Gastroesophageal sphincter (tissue), 4 donors: ENCODE measurements around the gene C1orf21. TPM values are rescaled to one million over a fixed set of nuclear protein-coding genes. Genes with fewer than 3 reads are reported as not detected.

ENCODE experiments used
- ATAC-seq: fragments of 150-250 bp; one replicate; pipeline ENCODE4 v1.9.1; 2016; ENCODE audit warnings: mild to moderate bottlenecking, moderate library complexity
- H3K27ac ChIP-seq, 4 donors: fragments of 200-600 bp; sonication (generic) in 3 of 4; 1 replicate in 3 of 4; 2 replicates in 1 of 4; pipeline ENCODE4 v1.5.1; 2016 to 2019
- H3K27me3 ChIP-seq: fragments of 200-600 bp; sonication (generic); one replicate; pipeline ENCODE4 v1.5.1; 2019
- H3K36me3 ChIP-seq, 2 donors: fragments of 200-600 bp; sonication (generic); one replicate each; pipeline ENCODE4 v1.5.1; 2019; ENCODE audit warnings: control low read depth in 1 of 2
- H3K4me1 ChIP-seq, 3 donors: fragments of 200-600 bp; sonication (generic); 1 replicate in 2 of 3; 2 replicates in 1 of 3; pipeline ENCODE4 v1.5.1; 2016 to 2019; ENCODE audit warnings: control low read depth in 2 of 3
- H3K4me3 ChIP-seq, 2 donors: fragments of 200-600 bp; sonication (generic); one replicate each; pipeline ENCODE4 v1.5.1; 2019; ENCODE audit warnings: mild to moderate bottlenecking in 1 of 2, moderate library complexity in 1 of 2
- H3K9me3 ChIP-seq, 3 donors: fragments of 200-600 bp; sonication (generic); one replicate each; pipeline ENCODE4 v1.5.1; 2017 to 2019; ENCODE audit warnings: control low read depth in 2 of 3
- EP300 ChIP-seq: sonication (generic); formaldehyde crosslinking; IDR thresholded peaks from one replicate; pipeline ENCODE4 v1.6.1; 2017; ENCODE audit warnings: antibody characterized with exemption, mild to moderate bottlenecking
- POLR2A ChIP-seq, 2 donors: fragments of 450-650 bp; IDR thresholded peaks; one replicate each; pipeline ENCODE4 v1.6.1; 2017; ENCODE audit warnings: antibody characterized with exemption in 2 of 2, mild to moderate bottlenecking in 2 of 2, moderate library complexity in 1 of 2
- POLR2AphosphoS5 ChIP-seq: sonication (generic); formaldehyde crosslinking; IDR thresholded peaks from one replicate; pipeline ENCODE4 v1.6.1; 2017; ENCODE audit warnings: antibody characterized with exemption
- whole genome bisulfite sequencing, 2 donors: methylation state at CpG; one replicate each; pipeline ENCODE4 v1.1.5; 2018; ENCODE audit warnings: low coverage in 1 of 2; 5-methylcytosine and 5-hydroxymethylcytosine counted together
- total RNA-seq, 4 donors: library from RNA; depleted of rRNA; stranded (reverse); fragments of >200 nt; gene quantifications; one replicate each; pipeline ENCODE4 v1.1.0, GENCODE V29; 2016
- TF ChIP-seq, protein P1 (sequence below), 4 experiments: fragments of 200-600 bp in 2 of 4; fragments of 450-650 bp in 2 of 4; sonication (generic) in 1 of 4; IDR thresholded peaks; one replicate each; pipeline ENCODE4 v1.5.1; 2017 to 2019; ENCODE audit warnings: antibody characterized with exemption in 4 of 4, mild to moderate bottlenecking in 2 of 4, moderate library complexity in 2 of 4

Gene C1orf21
- total RNA-seq, 4 donors from 2014 or later = 81.4 to 167 (median 121) TPM

DNA sequence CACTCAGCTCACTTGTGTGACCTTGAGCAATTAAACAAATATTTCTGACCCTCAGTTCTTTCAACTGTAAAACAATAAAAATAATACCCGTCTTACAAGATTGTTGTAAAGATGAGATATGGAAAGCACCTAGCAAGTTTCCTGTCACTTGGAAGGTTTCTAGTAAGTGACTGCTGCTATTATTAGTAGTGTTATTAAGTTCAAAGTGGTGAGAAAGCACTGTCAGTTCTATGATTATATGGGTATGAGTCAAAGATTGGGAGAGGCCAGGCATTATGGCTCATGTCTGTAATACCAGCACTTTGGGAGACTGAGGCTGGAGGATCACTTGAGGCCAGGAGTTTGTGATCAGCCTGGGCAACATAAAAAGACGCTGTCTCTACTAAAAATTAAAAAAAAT is 145.4 kb downstream of the C1orf21 start:
- Histone ChIP-seq H3K27ac (peak overlapping the region in 2 of 4 donors; percentile 80 to 83), H3K4me1 (peaks cover 0 to 56% (median 17%) of the 10 kb centered on the region in 3 donors)
- ATAC-seq = no peak

DNA sequence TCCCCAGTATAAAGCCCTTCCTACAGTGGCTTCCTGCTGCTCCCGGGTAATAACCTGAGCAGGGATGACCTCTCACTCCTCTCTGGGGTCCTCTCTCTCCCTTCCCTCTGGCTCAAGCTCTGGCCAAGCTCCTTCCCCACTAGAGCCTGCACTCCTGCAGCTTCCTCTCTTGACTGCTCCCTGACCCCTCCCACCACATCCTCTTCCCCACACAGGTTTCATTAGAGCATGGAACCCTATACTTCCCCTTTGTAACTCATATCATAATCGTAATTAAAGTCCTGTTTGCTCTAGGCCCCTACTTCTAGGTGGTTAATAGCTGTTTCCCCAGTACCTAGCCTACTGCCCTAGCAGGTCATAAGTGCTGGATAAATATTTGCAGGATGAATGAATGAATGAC is 146.2 kb downstream of the C1orf21 start:
- Histone ChIP-seq H3K27ac (peak overlapping the region in 2 of 4 donors; percentile 80 to 83), H3K36me3 (no peaks in the 10 kb centered on the region), H3K4me1 (peaks cover 0 to 56% (median 17%) of the 10 kb centered on the region in 3 donors), H3K4me3 (no peak overlapping the region), H3K27me3 (no peaks in the 10 kb centered on the region), H3K9me3 (peaks cover 0 to 6% (median 0%) of the 10 kb centered on the region in 3 donors)
- WGBS, 2 donors = 68 to 74% methylated on average over 2 of the region's 2 CpGs
- ATAC-seq = no peak
- no peak for TF ChIP-seq POLR2AphosphoS5
- no peak for TF ChIP-seq POLR2A (IDR thresholded peaks at IDR 0.05)
- TF ChIP-seq, protein P1, sequence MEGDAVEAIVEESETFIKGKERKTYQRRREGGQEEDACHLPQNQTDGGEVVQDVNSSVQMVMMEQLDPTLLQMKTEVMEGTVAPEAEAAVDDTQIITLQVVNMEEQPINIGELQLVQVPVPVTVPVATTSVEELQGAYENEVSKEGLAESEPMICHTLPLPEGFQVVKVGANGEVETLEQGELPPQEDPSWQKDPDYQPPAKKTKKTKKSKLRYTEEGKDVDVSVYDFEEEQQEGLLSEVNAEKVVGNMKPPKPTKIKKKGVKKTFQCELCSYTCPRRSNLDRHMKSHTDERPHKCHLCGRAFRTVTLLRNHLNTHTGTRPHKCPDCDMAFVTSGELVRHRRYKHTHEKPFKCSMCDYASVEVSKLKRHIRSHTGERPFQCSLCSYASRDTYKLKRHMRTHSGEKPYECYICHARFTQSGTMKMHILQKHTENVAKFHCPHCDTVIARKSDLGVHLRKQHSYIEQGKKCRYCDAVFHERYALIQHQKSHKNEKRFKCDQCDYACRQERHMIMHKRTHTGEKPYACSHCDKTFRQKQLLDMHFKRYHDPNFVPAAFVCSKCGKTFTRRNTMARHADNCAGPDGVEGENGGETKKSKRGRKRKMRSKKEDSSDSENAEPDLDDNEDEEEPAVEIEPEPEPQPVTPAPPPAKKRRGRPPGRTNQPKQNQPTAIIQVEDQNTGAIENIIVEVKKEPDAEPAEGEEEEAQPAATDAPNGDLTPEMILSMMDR (IDR thresholded peaks at IDR 0.05) = no peak
- no peak for TF ChIP-seq EP300

More for the DNA sequence above, 145.4 kb downstream of the C1orf21 start:
- peaks cover 0 to 6% (median 0%) of the 10 kb centered on the region in 3 donors for H3K9me3 ChIP-seq
- H3K27me3 ChIP-seq = no peaks in the 10 kb centered on the region
- H3K36me3 ChIP-seq = no peaks in the 10 kb centered on the region
- WGBS, 2 donors = 63 to 67% methylated on average over 1 to 2 of the region's 2 CpGs
- no peak overlapping the region for H3K4me3 ChIP-seq
- TF ChIP-seq POLR2AphosphoS5 (no peak), EP300 (no peak), POLR2A (IDR thresholded peaks at IDR 0.05) (no peak)
- TF ChIP-seq, protein P1 (IDR thresholded peaks at IDR 0.05) = no peak

- WGBS, 2 donors = 43% methylated on average over 4 of the region's 4 CpGs; no CpG with 5 or more reads in 1 of the 2 donors
- Histone ChIP-seq H3K4me1 (peaks cover 0 to 56% (median 17%) of the 10 kb centered on the region in 3 donors), H3K36me3 (no peaks in the 10 kb centered on the region), H3K27me3 (no peaks in the 10 kb centered on the region), H3K27ac (peak overlapping the region; percentile 43 to 84 (median 82)), H3K4me3 (no peak overlapping the region), H3K9me3 (peaks cover 0 to 6% (median 0%) of the 10 kb centered on the region in 3 donors)
- no peak for ATAC-seq
- TF ChIP-seq POLR2A (IDR thresholded peaks at IDR 0.05) (no peak), EP300 (no peak), POLR2AphosphoS5 (no peak)
- TF ChIP-seq, protein P1 (IDR thresholded peaks at IDR 0.05) = no peak
Observed at GRCh38 chr1:184533915-184534314, 147.1 kb downstream of the C1orf21 start.

DNA sequence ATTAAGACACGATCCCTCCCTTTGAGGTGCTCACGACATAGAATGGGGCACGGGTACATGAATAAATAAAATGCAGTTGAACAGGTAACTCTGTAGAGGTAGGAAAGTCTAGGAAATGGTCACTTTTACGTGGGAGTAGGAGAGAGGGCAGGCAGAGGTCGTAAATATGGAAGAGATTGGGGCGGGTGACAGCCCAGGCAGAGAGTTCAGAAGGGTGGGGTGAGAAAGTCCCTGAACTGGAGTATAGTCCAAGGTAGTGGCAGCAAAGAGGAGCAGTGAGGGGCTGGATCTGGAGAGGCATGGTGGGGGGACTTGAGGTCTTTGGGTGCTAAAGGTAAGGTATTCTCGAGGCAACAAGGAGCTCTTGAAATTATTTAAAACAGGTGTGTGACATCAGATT is 147.9 kb downstream of the C1orf21 start:
- peaks cover 0 to 56% (median 17%) of the 10 kb centered on the region in 3 donors for H3K4me1 ChIP-seq
- H3K27me3 ChIP-seq = no peaks in the 10 kb centered on the region
- no peak for ATAC-seq
- peaks cover 0 to 6% (median 0%) of the 10 kb centered on the region in 3 donors for H3K9me3 ChIP-seq
- H3K27ac ChIP-seq = peak overlapping the region; percentile 43 to 84 (median 82)
- TF ChIP-seq POLR2A (IDR thresholded peaks at IDR 0.05) (no peak), EP300 (no peak), POLR2AphosphoS5 (no peak)
- TF ChIP-seq, protein P1 (IDR thresholded peaks at IDR 0.05) = no peak
- H3K36me3 ChIP-seq = no peaks in the 10 kb centered on the region
- H3K4me3 ChIP-seq = no peak overlapping the region
- 71 to 74% methylated on average over 1 to 6 of the region's 7 CpGs for whole genome bisulfite sequencing, 2 donors

DNA sequence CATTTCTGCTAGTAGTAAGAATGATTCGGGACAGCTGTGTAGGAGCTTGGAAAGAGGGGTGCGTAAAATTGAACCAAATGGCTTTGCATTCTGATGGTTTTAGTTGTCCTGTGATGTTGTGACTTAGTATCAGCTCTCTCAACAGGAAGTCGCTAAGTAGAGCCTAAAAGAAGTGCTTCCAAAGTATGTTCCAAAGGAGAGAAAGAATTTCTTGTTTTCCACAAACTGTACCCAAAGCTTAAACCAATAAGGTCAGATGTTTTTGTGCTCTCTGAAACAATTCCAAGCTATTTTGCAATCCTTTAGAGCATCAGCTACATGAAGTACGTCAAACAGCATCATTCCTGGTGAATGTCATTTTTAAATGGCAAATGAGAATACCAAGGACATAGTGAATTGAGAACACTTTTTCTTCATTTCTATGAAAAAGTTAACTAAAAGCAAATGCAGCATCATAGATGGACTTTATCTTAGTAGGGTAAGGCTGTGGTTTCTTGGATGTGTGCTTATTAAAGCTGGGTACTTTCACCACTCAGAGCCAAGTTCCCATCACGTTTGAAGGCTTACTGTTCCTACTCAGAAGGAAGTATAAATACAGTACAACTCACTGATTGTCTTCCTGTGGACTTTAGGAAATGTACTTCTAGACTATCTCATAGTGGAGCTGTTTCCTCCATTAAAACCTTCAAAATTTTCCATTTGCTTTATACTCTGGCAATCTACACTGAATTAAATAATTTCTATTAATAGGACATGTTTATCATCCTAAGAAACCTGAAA is 148.6 kb downstream of the C1orf21 start:
- H3K27ac ChIP-seq = peak overlapping the region; percentile 43 to 84 (median 82)
- peak; percentile 89 for ATAC-seq
- no peaks in the 10 kb centered on the region for H3K27me3 ChIP-seq
- WGBS, 2 donors = 56% methylated on average over 5 of the region's 5 CpGs
- no peaks in the 10 kb centered on the region for H3K36me3 ChIP-seq
- peaks cover 0 to 56% (median 17%) of the 10 kb centered on the region in 3 donors for H3K4me1 ChIP-seq
- TF ChIP-seq EP300 (no peak), POLR2A (IDR thresholded peaks at IDR 0.05) (no peak), POLR2AphosphoS5 (peak; percentile 87)
- TF ChIP-seq, protein P1 (IDR thresholded peaks at IDR 0.05) = no peak
- no peak overlapping the region for H3K4me3 ChIP-seq
- H3K9me3 ChIP-seq = peaks cover 0 to 6% (median 0%) of the 10 kb centered on the region in 3 donors
